Hindlimb muscle (tissue), 1 donor: ENCODE measurements around the gene SLC39A7. TPM values are rescaled to one million over a fixed set of nuclear protein-coding genes. Genes with fewer than 3 reads are reported as not detected.
A peak's percentile ranks its signal among the peaks of the same experiment; 100 is the strongest.

Source experiments
- DNase-seq: peaks from one replicate; pipeline ENCODE4 v3.0.0-alpha.2; 2013
- polyA plus RNA-seq: library from polyadenylated mRNA; unstranded; fragments of 120-200 nt; gene quantifications from one replicate; pipeline ENCODE4 v1.2.1, GENCODE V29; 2013; ENCODE audit not compliant: insufficient read length

Gene SLC39A7
- polyA plus RNA-seq, 1 donor = 65.8 TPM

GRCh38 chr6:33241968-33242367 is 41.3 kb downstream of the SLC39A7 start:
- no peak for DNase-seq

GRCh38 chr6:33243476-33243875 is 42.8 kb downstream of the SLC39A7 start:
- no peak for DNase-seq

GRCh38 chr6:33247977-33248642 is 47.4 kb downstream of the SLC39A7 start:
- peak; percentile 90 for DNase-seq

GRCh38 chr6:33248643-33248931 is 47.9 kb downstream of the SLC39A7 start:
- no peak for DNase-seq

- peak; percentile 96 for DNase-seq
Observed at GRCh38 chr6:33248932-33249731, 48.5 kb downstream of the SLC39A7 start.

- peak; percentile 13 for DNase-seq
Observed at GRCh38 chr6:33249732-33250630, 49.3 kb downstream of the SLC39A7 start.

- DNase-seq = no peak
Observed at GRCh38 chr6:33250731-33251130, 50.1 kb downstream of the SLC39A7 start.

GRCh38 chr6:33251395-33252012 is 50.8 kb downstream of the SLC39A7 start:
- DNase-seq = no peak

GRCh38 chr6:33252759-33253158 is 52.1 kb downstream of the SLC39A7 start:
- no peak for DNase-seq

Other genes starting within 250 kb of the SLC39A7 start
- 9.5 TPM for gene HLA-DMA, start 247.8 kb upstream of the SLC39A7 start, polyA plus RNA-seq
- 160 TPM for gene BRD2, start 232.3 kb upstream of the SLC39A7 start, polyA plus RNA-seq
- gene HLA-DOA, start 191.3 kb upstream of the SLC39A7 start, polyA plus RNA-seq = 1.8 TPM
- 34.8 TPM for gene HLA-DPA1, start 127.2 kb upstream of the SLC39A7 start, polyA plus RNA-seq
- 19.2 TPM for gene HLA-DPB1, start 124.9 kb upstream of the SLC39A7 start, polyA plus RNA-seq
- gene COL11A2, start 8.4 kb upstream of the SLC39A7 start, polyA plus RNA-seq = 49.7 TPM
- 42.0 TPM for gene RXRB, start 202 bp upstream of the SLC39A7 start, polyA plus RNA-seq
- gene HSD17B8, start 3.8 kb downstream of the SLC39A7 start, polyA plus RNA-seq = 11.5 TPM
- gene RING1, start 7.6 kb downstream of the SLC39A7 start, polyA plus RNA-seq = 36.0 TPM
- 47.3 TPM for gene VPS52, start 71.0 kb downstream of the SLC39A7 start, polyA plus RNA-seq
- gene RPS18, start 71.2 kb downstream of the SLC39A7 start, polyA plus RNA-seq = 4,638 TPM
- 2.2 TPM for gene B3GALT4, start 76.3 kb downstream of the SLC39A7 start, polyA plus RNA-seq
- 58.4 TPM for gene WDR46, start 88.4 kb downstream of the SLC39A7 start, polyA plus RNA-seq
- gene PFDN6, start 88.7 kb downstream of the SLC39A7 start, polyA plus RNA-seq = 41.2 TPM
- gene RGL2, start 98.1 kb downstream of the SLC39A7 start, polyA plus RNA-seq = 63.4 TPM
- gene TAPBP, start 113.2 kb downstream of the SLC39A7 start, polyA plus RNA-seq = 24.6 TPM
- gene ZBTB22, start 116.9 kb downstream of the SLC39A7 start, polyA plus RNA-seq = 16.3 TPM
- gene DAXX, start 122.1 kb downstream of the SLC39A7 start, polyA plus RNA-seq = 25.9 TPM
- 18.1 TPM for gene KIFC1, start 191.0 kb downstream of the SLC39A7 start, polyA plus RNA-seq
- gene PHF1, start 210.1 kb downstream of the SLC39A7 start, polyA plus RNA-seq = 46.7 TPM
- 153 TPM for gene CUTA, start 217.2 kb downstream of the SLC39A7 start, polyA plus RNA-seq
- gene SYNGAP1, start 219.2 kb downstream of the SLC39A7 start, polyA plus RNA-seq = 30.5 TPM